ENCODE data around the gene FRMD4B. TPM values are rescaled to one million over a fixed set of nuclear protein-coding genes. Genes with fewer than 3 reads are reported as not detected.

FRMD4B gene
- total RNA-seq, 6 experiments from 2014 or later: 0.03 to 0.12 (median 0.07) TPM; not detected in 1

GRCh38 chr3:69260216-69260787 lies 125.6 kb downstream of the FRMD4B start:
- Mint-ChIP-seq H3K9me3 (no peaks in the 10 kb centered on the region), H3K27ac (no peak overlapping the region), H3K4me3 (no peak overlapping the region), H3K27me3 (ENCODE audit: insufficient read depth) (peaks cover 4% of the 10 kb centered on the region), H3K36me3 (ENCODE audit: low read depth) (no peaks in the 10 kb centered on the region), H3K4me1 (ENCODE audit: low read depth) (no peaks in the 10 kb centered on the region)
- no peak for TF ChIP-seq CTCF (IDR thresholded peaks at IDR 0.05)
- no peak for DNase-seq

- Mint-ChIP-seq H3K27ac (no peak overlapping the region), H3K4me3 (no peak overlapping the region), H3K27me3 (ENCODE audit: insufficient read depth) (peaks cover 3% of the 10 kb centered on the region), H3K4me1 (ENCODE audit: low read depth) (no peaks in the 10 kb centered on the region), H3K36me3 (ENCODE audit: low read depth) (no peaks in the 10 kb centered on the region), H3K9me3 (no peaks in the 10 kb centered on the region)
- TF ChIP-seq CTCF (IDR thresholded peaks at IDR 0.05): no peak
- no peak for DNase-seq
Observed at GRCh38 chr3:69259125-69259524, 126.8 kb downstream of the FRMD4B start.

GRCh38 chr3:69255928-69256327 lies 130.0 kb downstream of the FRMD4B start:
- Mint-ChIP-seq H3K27me3 (ENCODE audit: insufficient read depth) (peaks cover 22% of the 10 kb centered on the region), H3K36me3 (ENCODE audit: low read depth) (no peaks in the 10 kb centered on the region), H3K9me3 (no peaks in the 10 kb centered on the region), H3K27ac (no peak overlapping the region), H3K4me1 (ENCODE audit: low read depth) (no peaks in the 10 kb centered on the region), H3K4me3 (no peak overlapping the region)
- no peak for TF ChIP-seq CTCF (IDR thresholded peaks at IDR 0.05)
- DNase-seq: no peak

- no peak for TF ChIP-seq CTCF (IDR thresholded peaks at IDR 0.05)
- H3K4me1 Mint-ChIP-seq (ENCODE audit: low read depth): no peaks in the 10 kb centered on the region
- H3K27me3 Mint-ChIP-seq (ENCODE audit: insufficient read depth): peaks cover 21% of the 10 kb centered on the region
- no peak overlapping the region for H3K27ac Mint-ChIP-seq
- H3K36me3 Mint-ChIP-seq (ENCODE audit: low read depth): no peaks in the 10 kb centered on the region
- DNase-seq: no peak
- H3K9me3 Mint-ChIP-seq: no peaks in the 10 kb centered on the region
- no peak overlapping the region for H3K4me3 Mint-ChIP-seq
Observed at GRCh38 chr3:69254351-69254750, 131.5 kb downstream of the FRMD4B start.

GRCh38 chr3:69252631-69253030 lies 133.3 kb downstream of the FRMD4B start:
- no peak for DNase-seq
- H3K27ac Mint-ChIP-seq: no peak overlapping the region

More at GRCh38 chr3:69252631-69253030, 133.3 kb downstream of the FRMD4B start:
- no peak for TF ChIP-seq CTCF (IDR thresholded peaks at IDR 0.05)
- Mint-ChIP-seq H3K9me3 (no peaks in the 10 kb centered on the region), H3K27me3 (ENCODE audit: insufficient read depth) (peaks cover 26% of the 10 kb centered on the region), H3K36me3 (ENCODE audit: low read depth) (no peaks in the 10 kb centered on the region), H3K4me3 (no peak overlapping the region), H3K4me1 (ENCODE audit: low read depth) (no peaks in the 10 kb centered on the region)
